ENCODE measurements around the gene ASIC2.
"Not testable (repeated sequence)": the region's sequence is repeated elsewhere in the genome, so short reads cannot be mapped to it uniquely, and the experiment has no call there.

ASIC2 gene

GRCh38 chr17:32992321-32993033 is 300.6 kb downstream of the ASIC2 start:
- in situ Hi-C loops (cut with HindIII; ENCODE audit: low pct_unique_long_range_greater_than_20kb, low sequenced_read_pairs) = no loop called here
- no peak for DNase-seq (ENCODE audit: low read depth in 1 of 2, low spot score in 1 of 2)

GRCh38 chr17:32988481-32989101 is 304.5 kb downstream of the ASIC2 start:
- in situ Hi-C loops (cut with HindIII; ENCODE audit: low pct_unique_long_range_greater_than_20kb, low sequenced_read_pairs) = no loop called here
- DNase-seq (ENCODE audit: low read depth in 1 of 2, low spot score in 1 of 2) = no peak
- no peak for TF ChIP-seq JUND (IDR thresholded peaks at IDR 0.05; ENCODE audit: low read depth)

More at GRCh38 chr17:32992321-32993033, 300.6 kb downstream of the ASIC2 start:
- no peak for TF ChIP-seq JUND (IDR thresholded peaks at IDR 0.05; ENCODE audit: low read depth)

- DNase-seq (ENCODE audit: low read depth in 1 of 2, low spot score in 1 of 2); in situ Hi-C loops (cut with HindIII; ENCODE audit: low pct_unique_long_range_greater_than_20kb, low sequenced_read_pairs): not testable (repeated sequence)
These were observed 305.2 kb downstream of the ASIC2 start for GRCh38 chr17:32987868-32988267.

DNA sequence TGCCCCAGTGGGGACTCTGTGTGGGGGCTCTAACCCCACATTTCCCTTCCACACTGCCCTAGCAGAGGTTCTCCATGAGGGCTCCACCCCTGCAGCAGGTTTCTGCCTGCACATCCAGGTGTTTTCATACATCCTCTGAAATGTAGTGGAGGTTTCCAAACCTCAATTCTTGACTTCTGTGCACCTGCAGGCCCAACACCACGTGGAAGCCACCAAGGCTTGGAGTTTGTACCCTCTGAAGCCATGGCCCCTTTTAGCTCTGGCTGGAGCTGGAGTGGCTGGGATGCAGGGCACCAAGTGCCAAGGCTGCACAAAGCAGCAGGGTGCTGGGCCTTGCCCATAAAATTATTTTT is 305.7 kb downstream of the ASIC2 start:
- DNase-seq (ENCODE audit: low read depth in 1 of 2, low spot score in 1 of 2); in situ Hi-C loops (cut with HindIII; ENCODE audit: low pct_unique_long_range_greater_than_20kb, low sequenced_read_pairs): not testable (repeated sequence)

DNA sequence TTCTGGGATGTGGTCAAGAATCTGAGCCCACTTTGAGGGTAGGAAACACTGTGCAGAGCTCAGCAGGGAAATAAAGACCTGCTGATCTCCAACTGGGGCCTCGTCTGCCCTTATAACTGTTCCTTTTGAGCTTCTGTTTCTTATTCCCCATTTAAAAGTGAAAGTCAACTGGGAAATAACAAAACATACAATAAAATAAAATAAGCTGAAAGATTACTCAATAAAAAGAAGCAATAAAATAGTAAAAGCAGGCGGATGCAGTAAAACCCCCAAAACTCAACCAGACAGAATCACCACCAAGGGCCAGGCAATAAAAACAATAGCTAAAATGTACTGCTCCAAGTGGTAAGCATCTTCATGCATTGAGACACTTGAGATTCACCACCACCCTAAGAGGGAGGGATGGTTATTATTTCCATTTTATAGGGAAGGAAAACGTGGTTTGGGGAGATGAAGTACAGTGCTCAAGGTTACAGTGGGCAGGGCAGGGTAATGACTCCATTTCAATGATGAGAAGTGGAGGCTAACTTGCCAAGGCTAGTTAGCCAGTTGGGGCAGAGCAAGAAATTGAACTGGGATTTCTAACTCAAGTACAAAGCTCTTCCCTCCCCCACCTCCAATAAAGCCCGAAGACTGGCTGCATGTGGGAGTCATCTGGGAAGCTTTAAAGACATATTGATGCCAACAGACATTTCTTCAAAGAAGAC is 307.9 kb downstream of the ASIC2 start:
- TF ChIP-seq JUND (IDR thresholded peaks at IDR 0.05; ENCODE audit: low read depth) = no peak
- no peak for DNase-seq (ENCODE audit: low read depth in 1 of 2, low spot score in 1 of 2)
- in situ Hi-C loops (cut with HindIII; ENCODE audit: low pct_unique_long_range_greater_than_20kb, low sequenced_read_pairs) = no loop called here

DNA sequence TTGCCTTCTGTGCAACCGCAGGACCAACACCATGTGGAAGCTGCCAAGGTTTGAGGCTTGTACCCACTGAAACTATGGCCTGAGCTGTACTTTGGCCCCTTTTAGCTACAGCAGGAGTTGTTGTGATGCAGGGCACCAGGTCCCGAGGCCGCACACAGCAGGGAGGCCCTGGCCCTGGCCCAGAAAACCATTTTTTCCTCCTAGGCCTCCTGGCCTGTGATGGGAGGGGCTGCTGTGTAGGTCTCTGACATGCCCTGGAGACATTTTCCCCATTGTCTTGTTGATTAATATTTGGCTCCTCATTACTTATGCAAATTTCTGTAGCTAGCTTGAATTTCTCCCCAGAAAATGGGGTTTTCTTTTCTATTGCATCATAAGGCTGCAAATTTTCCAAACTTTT is 311.5 kb downstream of the ASIC2 start:
- DNase-seq (ENCODE audit: low read depth in 1 of 2, low spot score in 1 of 2); in situ Hi-C loops (cut with HindIII; ENCODE audit: low pct_unique_long_range_greater_than_20kb, low sequenced_read_pairs): not testable (repeated sequence)

GRCh38 chr17:32980230-32980629 is 312.9 kb downstream of the ASIC2 start:
- TF ChIP-seq JUND (IDR thresholded peaks at IDR 0.05; ENCODE audit: low read depth) = no peak
- in situ Hi-C loops (cut with HindIII; ENCODE audit: low pct_unique_long_range_greater_than_20kb, low sequenced_read_pairs) = no loop called here

GRCh38 chr17:32976605-32977004 is 316.5 kb downstream of the ASIC2 start:
- in situ Hi-C loops (cut with HindIII; ENCODE audit: low pct_unique_long_range_greater_than_20kb, low sequenced_read_pairs) = no loop called here
- no peak for DNase-seq (ENCODE audit: low read depth in 1 of 2, low spot score in 1 of 2)
- no peak for TF ChIP-seq JUND (IDR thresholded peaks at IDR 0.05; ENCODE audit: low read depth)

More at GRCh38 chr17:32980230-32980629, 312.9 kb downstream of the ASIC2 start:
- no peak for DNase-seq (ENCODE audit: low read depth in 1 of 2, low spot score in 1 of 2)

DNA sequence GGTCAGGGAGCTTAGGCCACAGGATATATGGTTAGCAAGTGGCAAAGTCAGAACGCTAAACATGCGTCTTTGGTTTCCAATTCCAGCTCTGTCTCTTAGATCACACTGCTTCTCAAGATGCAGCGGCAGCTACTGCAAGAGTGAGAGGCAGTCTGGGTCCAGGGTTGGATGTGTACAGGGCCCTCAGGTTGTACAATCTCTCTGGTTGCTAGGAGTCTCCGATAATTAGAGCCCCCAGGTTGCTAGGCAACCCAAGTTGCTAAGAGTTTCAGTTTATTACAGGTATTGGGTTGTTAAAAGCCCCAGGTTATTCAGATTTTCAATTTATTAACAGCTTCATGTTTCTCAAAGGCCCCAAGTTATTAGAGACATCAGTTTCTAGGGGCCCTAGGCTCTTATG is 317.0 kb downstream of the ASIC2 start:
- no peak for DNase-seq (ENCODE audit: low read depth in 1 of 2, low spot score in 1 of 2)
- no peak for TF ChIP-seq JUND (IDR thresholded peaks at IDR 0.05; ENCODE audit: low read depth)
- in situ Hi-C loops (cut with HindIII; ENCODE audit: low pct_unique_long_range_greater_than_20kb, low sequenced_read_pairs) = no loop called here

DNA sequence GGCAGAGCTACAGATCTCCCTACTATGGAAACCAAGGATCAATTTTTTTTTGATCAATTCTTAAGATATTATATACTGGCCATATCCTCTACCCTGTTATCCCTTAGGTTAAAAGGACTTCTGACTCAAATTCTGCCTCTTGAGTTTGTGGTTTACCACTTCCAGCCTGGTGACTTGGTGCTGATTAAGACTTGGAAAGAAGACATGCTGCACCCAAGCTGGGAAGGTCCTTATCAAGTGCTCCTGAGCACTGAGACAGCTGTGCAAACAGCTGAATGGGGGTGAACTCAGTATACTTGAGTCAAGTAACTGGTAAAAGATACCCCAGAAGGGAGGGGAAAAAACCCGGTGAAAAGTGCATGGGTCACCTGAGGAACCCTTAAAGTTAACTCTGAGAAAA is 321.9 kb downstream of the ASIC2 start:
- TF ChIP-seq JUND (IDR thresholded peaks at IDR 0.05; ENCODE audit: low read depth) = no peak
- DNase-seq (ENCODE audit: low read depth in 1 of 2, low spot score in 1 of 2) = no peak
- in situ Hi-C loops (cut with HindIII; ENCODE audit: low pct_unique_long_range_greater_than_20kb, low sequenced_read_pairs) = no loop called here

DNA sequence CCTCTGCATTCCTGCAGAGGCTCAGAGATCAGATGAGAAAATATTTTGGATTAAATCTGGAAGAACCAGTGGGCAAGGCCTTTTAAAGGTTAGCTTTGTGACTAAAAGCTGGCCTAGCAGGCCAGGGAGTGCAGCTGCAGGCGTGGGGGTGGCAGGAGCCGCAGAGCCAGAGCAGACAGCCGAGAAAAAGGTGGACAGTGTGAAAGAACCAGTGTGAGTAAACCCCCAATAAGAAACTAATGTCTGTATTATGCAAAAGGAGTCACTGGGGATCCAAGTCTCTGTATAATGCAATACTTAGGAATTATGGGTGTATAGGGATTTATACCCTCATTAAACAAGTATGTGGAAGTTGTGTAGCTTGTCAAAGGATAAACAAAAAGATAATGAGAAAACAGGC is 322.8 kb downstream of the ASIC2 start:
- DNase-seq (ENCODE audit: low read depth in 1 of 2, low spot score in 1 of 2) = no peak
- in situ Hi-C loops (cut with HindIII; ENCODE audit: low pct_unique_long_range_greater_than_20kb, low sequenced_read_pairs) = no loop called here
- TF ChIP-seq JUND (IDR thresholded peaks at IDR 0.05; ENCODE audit: low read depth) = no peak

DNA sequence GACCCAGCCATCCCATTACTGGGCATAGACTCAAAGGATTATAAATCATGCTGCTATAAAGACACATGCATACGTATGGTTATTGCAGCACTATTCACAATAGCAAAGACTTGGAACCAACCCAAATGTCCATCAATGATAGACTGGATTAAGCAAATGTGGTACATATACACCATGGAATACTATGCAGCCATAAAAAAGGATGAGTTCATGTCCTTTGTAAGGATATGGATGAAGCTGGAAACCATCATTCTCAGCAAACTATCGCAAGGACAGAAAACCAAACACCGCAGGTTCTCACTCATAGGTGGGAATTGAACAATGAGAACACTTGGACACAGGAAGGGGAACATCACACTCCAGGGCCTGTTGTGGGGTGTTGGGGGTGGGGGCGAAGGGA is 323.9 kb downstream of the ASIC2 start:
- DNase-seq (ENCODE audit: low read depth in 1 of 2, low spot score in 1 of 2) = peak in 1 of 2 experiments; percentile 38
- in situ Hi-C loops (cut with HindIII; ENCODE audit: low pct_unique_long_range_greater_than_20kb, low sequenced_read_pairs) = not testable (repeated sequence)

DNA sequence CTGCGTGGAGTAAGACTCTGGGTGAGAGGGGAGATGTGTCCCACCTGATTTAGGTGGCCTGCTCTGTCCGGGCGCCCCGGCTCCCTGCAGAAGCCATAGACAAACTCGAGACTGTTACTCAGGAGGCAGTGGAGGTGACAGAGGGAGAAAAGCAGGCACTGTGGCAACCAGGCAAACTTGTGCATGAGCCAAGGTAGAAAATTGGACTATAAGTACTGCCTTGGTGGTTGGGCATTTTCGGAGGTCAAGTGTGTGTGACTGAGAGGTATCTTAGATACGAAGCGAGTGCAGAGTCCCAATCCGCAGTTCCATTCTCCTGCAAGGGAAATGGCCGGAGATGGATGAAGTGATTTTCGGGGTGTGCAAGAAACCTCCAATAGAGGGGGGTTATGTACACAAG is 328.6 kb downstream of the ASIC2 start:
- in situ Hi-C loops (cut with HindIII; ENCODE audit: low pct_unique_long_range_greater_than_20kb, low sequenced_read_pairs) = no loop called here
- TF ChIP-seq JUND (IDR thresholded peaks at IDR 0.05; ENCODE audit: low read depth) = no peak

More for the DNA sequence above, 328.6 kb downstream of the ASIC2 start:
- no peak for DNase-seq (ENCODE audit: low read depth in 1 of 2, low spot score in 1 of 2)
